ENCODE results near the gene MMP8.

DNA sequence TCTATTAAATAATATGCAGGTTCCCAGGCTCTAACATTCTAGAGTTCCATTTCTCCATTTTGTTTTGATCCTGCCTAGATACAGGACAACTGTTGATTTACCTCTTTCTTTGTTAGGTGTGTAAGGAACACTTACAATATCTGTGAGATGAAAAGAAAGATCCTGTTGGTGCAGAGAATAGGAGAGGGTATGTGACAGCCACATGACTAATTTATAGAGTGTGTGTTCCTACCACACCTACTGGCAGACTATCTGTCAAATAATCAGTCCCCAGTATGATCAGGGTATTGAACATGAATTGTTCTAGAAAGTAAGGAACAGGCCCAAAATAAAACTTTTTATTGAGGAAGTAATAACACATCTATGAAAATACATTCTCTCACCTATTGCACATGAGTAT, 45.4 kb upstream of the MMP8 start:
- TF ChIP-seq CTCF (IDR thresholded peaks at IDR 0.05; ENCODE audit: low read length) (no peak), EZH2 (optimal IDR thresholded peaks at IDR 0.05; ENCODE audit: low read depth, low read length) (no peak), EZH2phosphoT487 (IDR thresholded peaks at IDR 0.05; ENCODE audit: low read length) (no peak)

Data from MM.1S (cell line).